Heart left ventricle (tissue), 16 donors: ENCODE measurements around the gene BMPR2. TPM values are rescaled to one million over a fixed set of nuclear protein-coding genes. Genes with fewer than 3 reads are reported as not detected.

Experiments
- ATAC-seq, 4 donors: fragments of 200-7000 bp; cut with Tn5 transposase; one replicate each; pipeline ENCODE4 v1.9.1; 2020 to 2022; ENCODE audit warnings: moderate library complexity in 4 of 4, mild to moderate bottlenecking in 3 of 4, moderate number of reproducible peaks in 1 of 4
- DNase-seq, 5 donors: peaks; one replicate each; pipeline ENCODE4 v3.0.0-alpha.2; 2020
- H3K27ac ChIP-seq, 12 donors: fragments of 200-600 bp; sonication (generic) in 4 of 12; one replicate each; pipeline versions ENCODE4 v1.5.0 to v1.8.0; 2016 to 2022; ENCODE audit warnings: mild to moderate bottlenecking in 2 of 12
- H3K27me3 ChIP-seq, 9 donors: fragments of 200-600 bp; sonication (generic) in 2 of 9; one replicate each; pipeline versions ENCODE4 v1.5.1 to v1.8.0; 2016 to 2022; ENCODE audit warnings: mild to moderate bottlenecking in 3 of 9
- H3K36me3 ChIP-seq, 9 donors: fragments of 200-600 bp; sonication (generic) in 2 of 9; one replicate each; pipeline versions ENCODE4 v1.5.0 to v1.8.0; 2018 to 2022; ENCODE audit warnings: mild to moderate bottlenecking in 2 of 9
- H3K4me1 ChIP-seq, 12 donors: fragments of 200-600 bp; sonication (generic) in 4 of 12; one replicate each; pipeline versions ENCODE4 v1.5.0 to v1.8.0; 2016 to 2022; ENCODE audit warnings: mild to moderate bottlenecking in 3 of 12
- H3K4me3 ChIP-seq, 12 donors: fragments of 200-600 bp; sonication (generic) in 4 of 12; one replicate each; pipeline versions ENCODE4 v1.5.0 to v1.8.0; 2017 to 2022; ENCODE audit warnings: mild to moderate bottlenecking in 9 of 12, moderate library complexity in 4 of 12
- H3K9me3 ChIP-seq, 12 donors: fragments of 200-600 bp; sonication (generic) in 4 of 12; one replicate each; pipeline versions ENCODE4 v1.5.0 to v1.8.0; 2016 to 2022; ENCODE audit warnings: mild to moderate bottlenecking in 1 of 12
- CTCF ChIP-seq, 12 donors: fragments of 200-600 bp; sonication (generic) in 4 of 12; IDR thresholded peaks; one replicate each; pipeline versions ENCODE4 v1.5.0 to v1.8.0; 2018 to 2022; ENCODE audit warnings: antibody characterized with exemption in 12 of 12, mild to moderate bottlenecking in 5 of 12
- POLR2A ChIP-seq, 2 donors: fragments of 450-650 bp; IDR thresholded peaks; one replicate each; pipeline ENCODE4 v1.6.1; 2017; ENCODE audit warnings: antibody characterized with exemption in 2 of 2, mild to moderate bottlenecking in 2 of 2, moderate library complexity in 2 of 2
- WGBS, 4 donors: extraction: QIAGEN DNeasy Blood & Tissue Kit in 2 of 4; methylation state at CpG; one replicate each; pipeline versions ENCODE4 v1.1.5 to v1.1.7; 2013 to 2018; 5-methylcytosine and 5-hydroxymethylcytosine counted together
- intact Hi-C, 10 donors: fragments of 100-400 bp; cut with DNase I; formaldehyde crosslinking; loops; one replicate each; pipeline versions ENCODE4 v1.11.1 to v1.14.2; 2022
- long read RNA-seq, 3 donors: library from polyadenylated mRNA; unstranded; transcript quantifications; one replicate each; pipeline ENCODE4 v2.0.0, GENCODE V29; 2020 to 2021
- polyA plus RNA-seq, 2 donors: library from polyadenylated mRNA; stranded (reverse); fragments of 200-250 nt; gene quantifications; one replicate each; pipeline ENCODE4 v1.2.3, GENCODE V29; 2013
- total RNA-seq, 9 donors: library from RNA; depleted of rRNA in 2 of 9; stranded (reverse); fragments of >200 nt in 2 of 9; fragmentation: NEBNext Ultra II Directional in 3 of 9; extraction: Animal tissue kit (Norgen Biotek cat#: 25700) in 3 of 9; gene quantifications; one replicate each; pipeline versions ENCODE4 v1.1.0 to v1.2.4, GENCODE V29; 2016 to 2023
- donor health status: ischemic (EF 13 %, LVEDD 7.1; RV severe dilation, severe dysfunction).
- donor health status: healthy with polysubstance abuse.
- donor health status: DM: no; HTN: yes; CAD: no.
- donor health status: DM: no; HTN: no; CAD: no.
- donor health status: ischemic (EF 25% LVEDD 6.9; RV normal size, moderate dysfunction).
- donor health status: ischemic (EF 25% LVEDD 5.7; RV mildly dilated, moderate dysfunction).
- donor health status: healthy.
- donor health status: DM: yes; HTN: yes; CAD: no.
- donor health status: ischemic (EF 35%, LVEDD 5.7; RV mildly dilated, moderate dysfunction).
- donor health status: nonischemic (EF 11% LVEDD 7.7; RV severe dilation, severe dysfunction).
- donor health status: DM: yes; HTN: yes; CAD: no.
- donor health status: PGD.
- donor health status: ischemic (EF 29% LVEDD 5.4; RV normal size, mild dysfunction).
- donor health status: nonischemic (EF 23%, LVEDD 6.1; RV moderate dilation, normal function).

Gene BMPR2
- total RNA-seq (10 to 100 TPM; 44.4 to 81.9 (median 66.1) TPM), polyA plus RNA-seq (10 to 100 TPM in 1 of 2 donors, 1 to 10 TPM in 1; 9.0 to 17.3 TPM)
- long read RNA-seq, donor 1, full-length matches to known transcripts: 7 of 21 reads
- long read RNA-seq, donor 1, partial matches to known transcripts: 3 of 21 reads
- long read RNA-seq, donor 1, other reads (novel, unspliced or antisense): 11 of 21 reads
- long read RNA-seq, donor 2, full-length matches to known transcripts: 10 of 32 reads
- long read RNA-seq, donor 2, partial matches to known transcripts: 9 of 32 reads
- long read RNA-seq, donor 2, other reads (novel, unspliced or antisense): 13 of 32 reads
- long read RNA-seq, donor 3, full-length matches to known transcripts: 8 of 14 reads
- long read RNA-seq, donor 3, partial matches to known transcripts: 2 of 14 reads
- long read RNA-seq, donor 3, other reads (novel, unspliced or antisense): 4 of 14 reads

GRCh38 chr2:202375609-202376408, at the start of gene BMPR2:
Gene BMPR2, plus strand, starts transcription at chr2:202376327. Its CDS starts 1,148 bp downstream, at chr2:202377475.
- ATAC-seq (peak; percentile 79 to 93 (median 88)), DNase-seq (peak; percentile 91 to 94 (median 92))
- Histone ChIP-seq H3K27ac (peak within 1 kb of the TSS; percentile 92 to 100 (median 98)), H3K4me1 (peaks cover 0 to 40% (median 11%) of the 10 kb centered on the region in 12 donors), H3K27me3 (no peaks in the 10 kb centered on the region), H3K36me3 (no peaks in the 10 kb centered on the region), H3K9me3 (no peaks in the 10 kb centered on the region), H3K4me3 (peak within 1 kb of the TSS; percentile 64 to 99 (median 85))
- 0 to 1% (median 0%) methylated on average over 32 to 70 of the region's 70 CpGs for WGBS, 4 donors
- TF ChIP-seq POLR2A (IDR thresholded peaks at IDR 0.05) (peak in 1 of 2 donors; percentile 83), CTCF (IDR thresholded peaks at IDR 0.05) (no peak)
- intact Hi-C loops: loop anchor here (1.0 to 10.0 kb wide), 19 partner anchors 51 to 639 kb away; partner anchors contain the start of genes NBEAL1 (in 1 of the 10), NOP58 (in 1 of the 10) and SUMO1 (in 1 of the 10)

GRCh38 chr2:202327858-202328257, 48.3 kb upstream of the BMPR2 start:
- WGBS, 4 donors: 70 to 88% (median 76%) methylated on average over 1 of the region's 1 CpG
- Histone ChIP-seq H3K9me3 (no peaks in the 10 kb centered on the region), H3K4me1 (peaks cover 0 to 14% (median 3%) of the 10 kb centered on the region in 12 donors), H3K4me3 (no peak overlapping the region), H3K36me3 (peaks cover 0 to 11% (median 0%) of the 10 kb centered on the region in 9 donors), H3K27me3 (no peaks in the 10 kb centered on the region), H3K27ac (peak overlapping the region in 9 of 12 donors; percentile 7 to 78 (median 39))
- ATAC-seq (peak; percentile 77 to 93 (median 81)), DNase-seq (peak in 1 of 5 donors; percentile 31)
- TF ChIP-seq POLR2A (IDR thresholded peaks at IDR 0.05): no peak
- no peak for TF ChIP-seq CTCF (IDR thresholded peaks at IDR 0.05)
- intact Hi-C loops: no loop called here

GRCh38 chr2:202335791-202336467, 40.2 kb upstream of the BMPR2 start:
- peak in 3 of 4 donors; percentile 42 to 73 (median 47) for ATAC-seq
- peak in 1 of 5 donors; percentile 31 for DNase-seq
- WGBS, 4 donors: 75 to 95% (median 88%) methylated on average over 5 to 6 of the region's 6 CpGs
- TF ChIP-seq CTCF (IDR thresholded peaks at IDR 0.05): no peak
- no peak for TF ChIP-seq POLR2A (IDR thresholded peaks at IDR 0.05)
- H3K4me1 ChIP-seq: peaks cover 0 to 6% (median 0%) of the 10 kb centered on the region in 12 donors
- H3K36me3 ChIP-seq: no peaks in the 10 kb centered on the region
- H3K27ac ChIP-seq: no peak overlapping the region
- no peaks in the 10 kb centered on the region for H3K9me3 ChIP-seq
- no peaks in the 10 kb centered on the region for H3K27me3 ChIP-seq
- intact Hi-C loops: no loop called here
- H3K4me3 ChIP-seq: no peak overlapping the region
